RWPE1 (cell line): ENCODE data around the gene FAM168B.

Source experiments
- CTCF ChIA-PET: fragments of 350-600 bp; sonication (Branson Sonifier 250); formaldehyde crosslinking; extraction: SDS; loops from one replicate; lab custom pipeline; 2021; lab: Yijun Ruan, JAX
- POLR2A ChIA-PET: fragments of 400-600 bp; formaldehyde crosslinking; extraction: SDS; loops from one replicate; lab custom pipeline; 2020; ENCODE audit warnings: antibody characterized with exemption; ENCODE audit not compliant: low non-redundant PET; lab: Yijun Ruan, JAX
- DNase-seq: peaks from one replicate; pipeline ENCODE4 v3.0.0; 2012; ENCODE audit warnings: low spot score
- H3K27ac ChIP-seq: fragments of 450-650 bp; 2 replicates; pipeline ENCODE4 v1.5.1; 2017
- TF ChIP-seq, protein P1 (sequence below): fragments of 450-650 bp; conservative IDR thresholded peaks from 2 replicates; pipeline ENCODE4 v1.5.1; 2017; ENCODE audit warnings: low read depth, mild to moderate bottlenecking

The FAM168B gene

GRCh38 chr2:131067465-131068125 is 25.7 kb downstream of the FAM168B start:
- CTCF ChIA-PET: no interaction called here

DNA sequence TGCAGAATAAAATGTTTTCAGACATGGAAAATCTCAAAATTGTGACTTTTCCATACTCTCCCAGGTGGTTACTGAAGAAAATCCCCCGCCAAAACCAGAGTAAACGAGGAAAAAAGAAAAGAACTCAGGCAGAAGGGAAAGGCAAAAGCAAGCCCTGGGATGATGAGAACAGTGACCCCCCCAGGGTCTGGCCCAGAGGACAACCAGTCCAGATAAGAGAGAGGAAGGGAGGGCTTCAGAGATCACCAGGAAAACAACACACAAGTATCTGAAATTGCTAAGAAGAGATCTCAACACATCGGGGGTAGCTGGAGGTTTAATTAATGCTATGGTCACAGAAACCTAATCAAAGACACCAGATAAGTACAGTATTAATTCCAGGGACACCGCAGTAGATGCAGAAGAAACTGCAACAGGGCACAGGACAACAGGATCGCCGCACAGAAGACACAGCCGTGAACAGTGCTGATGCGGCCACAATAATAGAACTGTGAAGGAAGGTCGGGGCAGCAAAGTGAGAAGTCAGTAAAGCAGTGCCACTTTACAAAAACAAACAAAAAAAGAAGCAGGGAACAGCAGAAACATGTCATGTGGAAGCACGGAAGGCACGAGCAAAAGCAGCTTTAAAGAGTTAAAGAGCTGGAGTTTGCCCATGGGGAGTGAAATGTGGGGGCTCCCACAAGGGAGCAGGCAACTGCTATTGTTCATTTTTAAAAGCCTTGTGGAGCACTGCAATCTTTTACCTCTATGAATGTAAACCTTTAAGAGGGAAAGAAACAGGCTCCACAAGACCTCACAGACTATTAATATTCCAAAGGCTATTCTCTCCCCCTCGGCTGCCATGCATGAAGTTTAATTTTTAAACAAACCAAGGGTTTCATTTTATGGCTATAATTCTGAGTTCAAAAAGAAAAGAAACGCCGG is 28.4 kb downstream of the FAM168B start:
- CTCF ChIA-PET: no interaction called here
- TF ChIP-seq, protein P1, sequence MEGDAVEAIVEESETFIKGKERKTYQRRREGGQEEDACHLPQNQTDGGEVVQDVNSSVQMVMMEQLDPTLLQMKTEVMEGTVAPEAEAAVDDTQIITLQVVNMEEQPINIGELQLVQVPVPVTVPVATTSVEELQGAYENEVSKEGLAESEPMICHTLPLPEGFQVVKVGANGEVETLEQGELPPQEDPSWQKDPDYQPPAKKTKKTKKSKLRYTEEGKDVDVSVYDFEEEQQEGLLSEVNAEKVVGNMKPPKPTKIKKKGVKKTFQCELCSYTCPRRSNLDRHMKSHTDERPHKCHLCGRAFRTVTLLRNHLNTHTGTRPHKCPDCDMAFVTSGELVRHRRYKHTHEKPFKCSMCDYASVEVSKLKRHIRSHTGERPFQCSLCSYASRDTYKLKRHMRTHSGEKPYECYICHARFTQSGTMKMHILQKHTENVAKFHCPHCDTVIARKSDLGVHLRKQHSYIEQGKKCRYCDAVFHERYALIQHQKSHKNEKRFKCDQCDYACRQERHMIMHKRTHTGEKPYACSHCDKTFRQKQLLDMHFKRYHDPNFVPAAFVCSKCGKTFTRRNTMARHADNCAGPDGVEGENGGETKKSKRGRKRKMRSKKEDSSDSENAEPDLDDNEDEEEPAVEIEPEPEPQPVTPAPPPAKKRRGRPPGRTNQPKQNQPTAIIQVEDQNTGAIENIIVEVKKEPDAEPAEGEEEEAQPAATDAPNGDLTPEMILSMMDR: no peak
- no peak overlapping the region for H3K27ac ChIP-seq
- POLR2A ChIA-PET: no interaction called here
- DNase-seq: no peak

More at GRCh38 chr2:131067465-131068125, 25.7 kb downstream of the FAM168B start:
- H3K27ac ChIP-seq: no peak overlapping the region
- no peak for DNase-seq
- POLR2A ChIA-PET: no interaction called here
- TF ChIP-seq, protein P1: no peak

DNA sequence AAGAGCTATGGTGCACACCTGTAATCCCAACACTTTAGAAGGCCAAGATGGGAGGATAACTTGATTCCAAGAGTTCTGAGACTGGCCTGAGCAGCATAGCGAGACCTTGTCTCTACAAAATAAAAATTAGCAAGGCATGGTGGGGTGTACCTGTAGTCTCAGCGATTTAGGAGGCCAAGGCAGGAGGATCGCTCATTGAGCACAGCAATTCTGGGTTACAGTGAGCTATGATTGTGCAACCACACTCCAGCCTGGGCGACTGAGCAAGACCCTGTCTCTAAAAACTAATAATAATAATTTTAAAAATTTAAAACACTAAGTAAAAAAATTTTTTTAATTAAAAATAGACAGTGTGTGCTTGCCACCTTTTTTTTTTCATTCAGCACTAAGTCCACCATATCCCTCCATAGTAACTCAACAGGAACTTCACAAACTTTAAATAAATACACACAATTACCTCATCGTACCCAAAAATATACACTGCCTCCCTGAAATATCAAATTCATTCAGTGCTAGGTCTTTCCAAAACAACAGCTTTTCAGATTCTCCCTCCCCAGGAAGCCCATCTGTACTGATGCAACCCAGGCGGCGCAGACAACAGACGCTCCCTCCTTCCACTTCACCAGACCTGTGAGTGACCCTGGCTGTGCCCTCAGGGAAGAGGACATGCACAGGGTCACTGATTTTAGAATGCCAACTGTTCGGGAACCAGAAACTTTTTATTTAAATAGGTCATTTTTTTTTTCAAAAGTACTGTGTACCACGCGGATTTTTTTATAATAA is 29.6 kb downstream of the FAM168B start:
- ChIA-PET CTCF (no interaction called here), POLR2A (no interaction called here)
- no peak for DNase-seq
- no peak overlapping the region for H3K27ac ChIP-seq
- TF ChIP-seq, protein P1: no peak

DNA sequence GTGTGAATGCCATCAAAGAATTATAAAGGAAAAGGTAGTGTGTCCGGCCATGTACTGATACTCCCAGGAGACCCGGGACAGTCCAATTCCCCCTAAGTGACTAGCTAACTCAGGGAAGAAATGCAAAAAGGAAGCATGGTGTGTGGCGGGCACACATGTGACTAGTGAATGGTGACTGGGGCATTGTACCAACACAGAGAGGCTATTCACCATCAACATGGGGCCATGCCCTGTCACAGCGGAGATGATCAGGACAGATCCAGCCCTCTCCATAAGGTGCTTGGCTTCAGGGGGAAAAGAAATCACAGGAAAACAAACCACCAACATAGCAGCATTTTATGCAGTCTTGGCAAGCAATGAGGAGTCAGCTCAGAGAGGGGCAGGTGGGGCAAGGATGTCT is 34.3 kb downstream of the FAM168B start:
- ChIA-PET POLR2A (no interaction called here), CTCF (interaction anchor here (0.6 kb wide), 1 partner anchor 235 kb away, joined by 3 read pairs; no protein-coding TSS in a partner anchor)
- TF ChIP-seq, protein P1: no peak

GRCh38 chr2:131058214-131058843 is 34.9 kb downstream of the FAM168B start:
- ChIA-PET POLR2A (no interaction called here), CTCF (interaction anchor here (0.6 kb wide), 1 partner anchor 235 kb away, joined by 3 read pairs; no protein-coding TSS in a partner anchor)
- no peak overlapping the region for H3K27ac ChIP-seq
- TF ChIP-seq, protein P1: no peak
- DNase-seq: no peak

More for the DNA sequence above, 34.3 kb downstream of the FAM168B start:
- H3K27ac ChIP-seq: no peak overlapping the region
- no peak for DNase-seq
